GM23338 (cell line): ENCODE measurements around the gene JMJD1C. TPM values are rescaled to one million over a fixed set of nuclear protein-coding genes. Genes with fewer than 3 reads are reported as not detected.

ENCODE experiments used
- ATAC-seq: fragments of 200-7000 bp; cut with Tn5 transposase; 3 replicates; pipeline ENCODE4 v1.9.1; 2020
- DNase-seq: peaks from one replicate; pipeline ENCODE4 v3.0.0-alpha.2; 2015; ENCODE audit warnings: low spot score
- H2AFZ ChIP-seq: fragments of 200-600 bp; sonication (generic); 2 replicates; pipeline ENCODE4 v1.8.0; 2016; ENCODE audit warnings: antibody characterized with exemption, mild to moderate bottlenecking, moderate library complexity
- H3F3A ChIP-seq: fragments of 200-600 bp; sonication (generic); replicated peaks from 2 replicates; pipeline ENCODE4 v1.8.0; 2017; ENCODE audit warnings: antibody characterized with exemption, mixed run types, low read depth
- H3K27ac ChIP-seq: fragments of 200-600 bp; sonication (generic); 2 replicates; pipeline ENCODE4 v1.6.1; 2016; ENCODE audit warnings: low read depth
- H3K27me3 ChIP-seq: fragments of 200-600 bp; sonication (generic); 2 replicates; pipeline ENCODE4 v1.8.0; 2016; ENCODE audit warnings: mild to moderate bottlenecking, mixed run types, moderate library complexity; ENCODE audit not compliant: insufficient read depth
- H3K36me3 ChIP-seq: fragments of 200-600 bp; sonication (generic); 2 replicates; pipeline ENCODE4 v1.8.0; 2016; ENCODE audit warnings: mild to moderate bottlenecking; ENCODE audit not compliant: insufficient read depth
- H3K4me1 ChIP-seq: fragments of 200-600 bp; sonication (generic); 2 replicates; pipeline ENCODE4 v1.8.0; 2016; ENCODE audit warnings: mild to moderate bottlenecking, moderate library complexity; ENCODE audit not compliant: insufficient read depth
- H3K4me2 ChIP-seq: fragments of 200-600 bp; sonication (generic); 2 replicates; pipeline ENCODE4 v1.7.1; 2017; ENCODE audit warnings: mixed run types
- H3K4me3 ChIP-seq: fragments of 200-600 bp; sonication (generic); 2 replicates; pipeline ENCODE4 v1.6.1; 2016; ENCODE audit warnings: mixed run types
- H3K79me2 ChIP-seq: fragments of 200-600 bp; sonication (generic); replicated peaks from 2 replicates; pipeline ENCODE4 v1.8.0; 2017; ENCODE audit warnings: mild to moderate bottlenecking; ENCODE audit not compliant: insufficient read depth
- H3K9me2 ChIP-seq: fragments of 200-600 bp; sonication (generic); 2 replicates; pipeline ENCODE4 v1.8.0; 2017; ENCODE audit not compliant: insufficient read depth
- H4K20me1 ChIP-seq: fragments of 200-600 bp; sonication (generic); replicated peaks from 2 replicates; pipeline ENCODE4 v1.8.0; 2017; ENCODE audit warnings: mild to moderate bottlenecking; ENCODE audit not compliant: insufficient read depth
- H3K27ac Mint-ChIP-seq: 2 replicates; pipeline ENCODE4 v1.8.0; 2020; ENCODE audit warnings: inconsistent platforms, mild to moderate bottlenecking, moderate library complexity, mixed read lengths
- H3K27me3 Mint-ChIP-seq: 3 replicates; pipeline ENCODE4 v1.8.0; 2022; ENCODE audit warnings: low read depth, mild to moderate bottlenecking, moderate library complexity, mixed read lengths, inconsistent platforms; ENCODE audit not compliant: insufficient read depth, poor library complexity
- H3K36me3 Mint-ChIP-seq: 3 replicates; pipeline ENCODE4 v1.8.0; 2021; ENCODE audit warnings: low read depth, mild to moderate bottlenecking, inconsistent platforms, moderate library complexity, mixed read lengths
- H3K4me1 Mint-ChIP-seq: 3 replicates; pipeline ENCODE4 v1.8.0; 2020; ENCODE audit warnings: mild to moderate bottlenecking, inconsistent platforms, mixed read lengths
- H3K4me3 Mint-ChIP-seq: 3 replicates; pipeline ENCODE4 v1.8.0; 2021; ENCODE audit warnings: moderate library complexity, mild to moderate bottlenecking, inconsistent platforms, mixed read lengths
- H3K9me3 Mint-ChIP-seq: 3 replicates; pipeline ENCODE4 v1.8.0; 2020; ENCODE audit warnings: moderate library complexity, mild to moderate bottlenecking, inconsistent platforms, mixed read lengths
- CREB1 ChIP-seq: fragments of 250-450 bp; sonication (Bioruptor Pico); IDR thresholded peaks from 2 replicates; pipeline ENCODE4 v1.5.0; 2020; ENCODE audit warnings: low read depth, mild to moderate bottlenecking, moderate library complexity
- CTCF ChIP-seq, 2 experiments: fragments of 200-600 bp in 1 of 2; sonication (generic) in 1 of 2; conservative IDR thresholded peaks; 2 replicates each; pipeline versions ENCODE4 v1.5.1 to v1.6.1; 2016 to 2017; ENCODE audit warnings: antibody characterized with exemption in 2 of 2, low read depth in 2 of 2, mild to moderate bottlenecking in 2 of 2, moderate library complexity in 1 of 2
- ETS1 ChIP-seq: IDR thresholded peaks from 2 replicates; pipeline ENCODE4 v1.6.1; 2016; ENCODE audit warnings: antibody characterized with exemption
- EZH2 ChIP-seq: fragments of 200-600 bp; sonication (generic); IDR thresholded peaks from one replicate; pipeline ENCODE4 v1.8.0; 2017; ENCODE audit warnings: antibody characterized with exemption, mild to moderate bottlenecking, low read depth; ENCODE audit not compliant: unreplicated experiment
- EZH2phosphoT487 ChIP-seq: fragments of 200-600 bp; sonication (generic); IDR thresholded peaks from one replicate; pipeline ENCODE4 v1.8.1; 2018; ENCODE audit warnings: antibody characterized with exemption; ENCODE audit not compliant: unreplicated experiment
- JUNB ChIP-seq: IDR thresholded peaks from one replicate; pipeline ENCODE4 v1.6.1; 2016; ENCODE audit warnings: antibody characterized with exemption; ENCODE audit not compliant: unreplicated experiment
- NANOG ChIP-seq: IDR thresholded peaks from 2 replicates; pipeline ENCODE4 v1.6.1; 2016; ENCODE audit warnings: antibody characterized with exemption, borderline replicate concordance
- POLR2AphosphoS5 ChIP-seq: IDR thresholded peaks from 2 replicates; pipeline ENCODE4 v1.6.1; 2016; ENCODE audit warnings: antibody characterized with exemption, low read depth
- REST ChIP-seq: IDR thresholded peaks from one replicate; pipeline ENCODE4 v1.6.1; 2018; ENCODE audit warnings: antibody characterized with exemption; ENCODE audit not compliant: unreplicated experiment
- STAT1 ChIP-seq: IDR thresholded peaks from one replicate; pipeline ENCODE4 v1.6.1; 2016; ENCODE audit warnings: antibody characterized with exemption; ENCODE audit not compliant: unreplicated experiment
- ZNF114 ChIP-seq: fragments of 250-450 bp; sonication (Bioruptor Pico); IDR thresholded peaks from 2 replicates; pipeline ENCODE4 v1.5.0; 2020; ENCODE audit warnings: mild to moderate bottlenecking, moderate library complexity
- ZNF331 ChIP-seq: fragments of 250-450 bp; sonication (Bioruptor Pico); IDR thresholded peaks from 2 replicates; pipeline ENCODE4 v1.5.0; 2020; ENCODE audit warnings: low read depth, mild to moderate bottlenecking, moderate library complexity
- polyA plus RNA-seq: library from polyadenylated mRNA; unstranded; fragments of >200 nt; fragmentation: Nextera tagmentation; extraction: Ambion mirVana; gene quantifications from 2 replicates; pipeline ENCODE4 v1.2.1, GENCODE V29; 2016
- total RNA-seq: library from RNA; depleted of rRNA; stranded (reverse); fragments of >200 nt; shearing (Covaris generic); gene quantifications from 2 replicates; pipeline ENCODE4 v1.2.3, GENCODE V29; 2014
- TF ChIP-seq, protein P1 (sequence below): fragments of 250-450 bp; sonication (Bioruptor Pico); IDR thresholded peaks from 2 replicates; pipeline ENCODE4 v1.5.0; 2020; ENCODE audit warnings: mild to moderate bottlenecking, moderate library complexity

JMJD1C gene
- total and polyA plus RNA-seq, 2 experiments from 2014 or later = 333 to 435 TPM

GRCh38 chr10:63458177-63458576 is 7.6 kb downstream of the JMJD1C start:
- H3K9me2 ChIP-seq = no peaks in the 10 kb centered on the region
- H3K4me1 ChIP-seq = peaks cover 15% of the 10 kb centered on the region
- no peaks in the 10 kb centered on the region for H4K20me1 ChIP-seq
- H2AFZ ChIP-seq = no peak overlapping the region
- no peaks in the 10 kb centered on the region for H3F3A ChIP-seq
- ATAC-seq (no peak), DNase-seq (no peak)
- Mint-ChIP-seq H3K27ac (no peak overlapping the region), H3K4me1 (peaks cover 10% of the 10 kb centered on the region), H3K36me3 (no peaks in the 10 kb centered on the region), H3K9me3 (no peaks in the 10 kb centered on the region; the same call in 2 of the 3 replicates), H3K4me3 (no peak overlapping the region), H3K27me3 (no peaks in the 10 kb centered on the region)
- H3K79me2 ChIP-seq = peaks cover 99% of the 10 kb centered on the region
- H3K36me3 ChIP-seq = no peaks in the 10 kb centered on the region
- no peak overlapping the region for H3K4me2 ChIP-seq
- no peak overlapping the region for H3K4me3 ChIP-seq
- no peak overlapping the region for H3K27ac ChIP-seq
- no peaks in the 10 kb centered on the region for H3K27me3 ChIP-seq
- TF ChIP-seq STAT1 (no peak), EZH2phosphoT487 (no peak), REST (no peak), ZNF114 (no peak), NANOG (no peak), ETS1 (no peak), ZNF331 (CRISPR knock-in tag) (no peak), CREB1 (CRISPR knock-in tag) (no peak), CTCF (conservative IDR thresholded peaks at IDR 0.05; ENCODE audit: low read depth in 2 of 2) (no peak), EZH2 (no peak), JUNB (no peak), POLR2AphosphoS5 (no peak)
- TF ChIP-seq, protein P1, sequence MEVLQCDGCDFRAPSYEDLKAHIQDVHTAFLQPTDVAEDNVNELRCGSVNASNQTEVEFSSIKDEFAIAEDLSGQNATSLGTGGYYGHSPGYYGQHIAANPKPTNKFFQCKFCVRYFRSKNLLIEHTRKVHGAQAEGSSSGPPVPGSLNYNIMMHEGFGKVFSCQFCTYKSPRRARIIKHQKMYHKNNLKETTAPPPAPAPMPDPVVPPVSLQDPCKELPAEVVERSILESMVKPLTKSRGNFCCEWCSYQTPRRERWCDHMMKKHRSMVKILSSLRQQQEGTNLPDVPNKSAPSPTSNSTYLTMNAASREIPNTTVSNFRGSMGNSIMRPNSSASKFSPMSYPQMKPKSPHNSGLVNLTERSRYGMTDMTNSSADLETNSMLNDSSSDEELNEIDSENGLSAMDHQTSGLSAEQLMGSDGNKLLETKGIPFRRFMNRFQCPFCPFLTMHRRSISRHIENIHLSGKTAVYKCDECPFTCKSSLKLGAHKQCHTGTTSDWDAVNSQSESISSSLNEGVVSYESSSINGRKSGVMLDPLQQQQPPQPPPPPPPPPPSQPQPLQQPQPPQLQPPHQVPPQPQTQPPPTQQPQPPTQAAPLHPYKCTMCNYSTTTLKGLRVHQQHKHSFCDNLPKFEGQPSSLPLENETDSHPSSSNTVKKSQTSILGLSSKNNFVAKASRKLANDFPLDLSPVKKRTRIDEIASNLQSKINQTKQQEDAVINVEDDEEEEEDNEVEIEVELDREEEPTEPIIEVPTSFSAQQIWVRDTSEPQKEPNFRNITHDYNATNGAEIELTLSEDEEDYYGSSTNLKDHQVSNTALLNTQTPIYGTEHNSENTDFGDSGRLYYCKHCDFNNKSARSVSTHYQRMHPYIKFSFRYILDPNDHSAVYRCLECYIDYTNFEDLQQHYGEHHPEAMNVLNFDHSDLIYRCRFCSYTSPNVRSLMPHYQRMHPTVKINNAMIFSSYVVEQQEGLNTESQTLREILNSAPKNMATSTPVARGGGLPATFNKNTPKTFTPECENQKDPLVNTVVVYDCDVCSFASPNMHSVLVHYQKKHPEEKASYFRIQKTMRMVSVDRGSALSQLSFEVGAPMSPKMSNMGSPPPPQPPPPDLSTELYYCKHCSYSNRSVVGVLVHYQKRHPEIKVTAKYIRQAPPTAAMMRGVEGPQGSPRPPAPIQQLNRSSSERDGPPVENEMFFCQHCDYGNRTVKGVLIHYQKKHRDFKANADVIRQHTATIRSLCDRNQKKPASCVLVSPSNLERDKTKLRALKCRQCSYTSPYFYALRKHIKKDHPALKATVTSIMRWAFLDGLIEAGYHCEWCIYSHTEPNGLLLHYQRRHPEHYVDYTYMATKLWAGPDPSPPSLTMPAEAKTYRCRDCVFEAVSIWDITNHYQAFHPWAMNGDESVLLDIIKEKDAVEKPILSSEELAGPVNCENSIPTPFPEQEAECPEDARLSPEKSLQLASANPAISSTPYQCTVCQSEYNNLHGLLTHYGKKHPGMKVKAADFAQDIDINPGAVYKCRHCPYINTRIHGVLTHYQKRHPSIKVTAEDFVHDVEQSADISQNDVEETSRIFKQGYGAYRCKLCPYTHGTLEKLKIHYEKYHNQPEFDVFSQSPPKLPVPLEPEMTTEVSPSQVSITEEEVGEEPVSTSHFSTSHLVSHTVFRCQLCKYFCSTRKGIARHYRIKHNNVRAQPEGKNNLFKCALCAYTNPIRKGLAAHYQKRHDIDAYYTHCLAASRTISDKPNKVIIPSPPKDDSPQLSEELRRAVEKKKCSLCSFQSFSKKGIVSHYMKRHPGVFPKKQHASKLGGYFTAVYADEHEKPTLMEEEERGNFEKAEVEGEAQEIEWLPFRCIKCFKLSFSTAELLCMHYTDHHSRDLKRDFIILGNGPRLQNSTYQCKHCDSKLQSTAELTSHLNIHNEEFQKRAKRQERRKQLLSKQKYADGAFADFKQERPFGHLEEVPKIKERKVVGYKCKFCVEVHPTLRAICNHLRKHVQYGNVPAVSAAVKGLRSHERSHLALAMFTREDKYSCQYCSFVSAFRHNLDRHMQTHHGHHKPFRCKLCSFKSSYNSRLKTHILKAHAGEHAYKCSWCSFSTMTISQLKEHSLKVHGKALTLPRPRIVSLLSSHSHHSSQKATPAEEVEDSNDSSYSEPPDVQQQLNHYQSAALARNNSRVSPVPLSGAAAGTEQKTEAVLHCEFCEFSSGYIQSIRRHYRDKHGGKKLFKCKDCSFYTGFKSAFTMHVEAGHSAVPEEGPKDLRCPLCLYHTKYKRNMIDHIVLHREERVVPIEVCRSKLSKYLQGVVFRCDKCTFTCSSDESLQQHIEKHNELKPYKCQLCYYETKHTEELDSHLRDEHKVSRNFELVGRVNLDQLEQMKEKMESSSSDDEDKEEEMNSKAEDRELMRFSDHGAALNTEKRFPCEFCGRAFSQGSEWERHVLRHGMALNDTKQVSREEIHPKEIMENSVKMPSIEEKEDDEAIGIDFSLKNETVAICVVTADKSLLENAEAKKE = no peak
